ENCODE results near the gene HES6. TPM values are rescaled to one million over a fixed set of nuclear protein-coding genes. Genes with fewer than 3 reads are reported as not detected.

The HES6 gene
- total and polyA plus RNA-seq, 2 donors (not counting 1 experiment from before 2014, with no cell fraction given), result 0.82 to 4.1 TPM

DNA sequence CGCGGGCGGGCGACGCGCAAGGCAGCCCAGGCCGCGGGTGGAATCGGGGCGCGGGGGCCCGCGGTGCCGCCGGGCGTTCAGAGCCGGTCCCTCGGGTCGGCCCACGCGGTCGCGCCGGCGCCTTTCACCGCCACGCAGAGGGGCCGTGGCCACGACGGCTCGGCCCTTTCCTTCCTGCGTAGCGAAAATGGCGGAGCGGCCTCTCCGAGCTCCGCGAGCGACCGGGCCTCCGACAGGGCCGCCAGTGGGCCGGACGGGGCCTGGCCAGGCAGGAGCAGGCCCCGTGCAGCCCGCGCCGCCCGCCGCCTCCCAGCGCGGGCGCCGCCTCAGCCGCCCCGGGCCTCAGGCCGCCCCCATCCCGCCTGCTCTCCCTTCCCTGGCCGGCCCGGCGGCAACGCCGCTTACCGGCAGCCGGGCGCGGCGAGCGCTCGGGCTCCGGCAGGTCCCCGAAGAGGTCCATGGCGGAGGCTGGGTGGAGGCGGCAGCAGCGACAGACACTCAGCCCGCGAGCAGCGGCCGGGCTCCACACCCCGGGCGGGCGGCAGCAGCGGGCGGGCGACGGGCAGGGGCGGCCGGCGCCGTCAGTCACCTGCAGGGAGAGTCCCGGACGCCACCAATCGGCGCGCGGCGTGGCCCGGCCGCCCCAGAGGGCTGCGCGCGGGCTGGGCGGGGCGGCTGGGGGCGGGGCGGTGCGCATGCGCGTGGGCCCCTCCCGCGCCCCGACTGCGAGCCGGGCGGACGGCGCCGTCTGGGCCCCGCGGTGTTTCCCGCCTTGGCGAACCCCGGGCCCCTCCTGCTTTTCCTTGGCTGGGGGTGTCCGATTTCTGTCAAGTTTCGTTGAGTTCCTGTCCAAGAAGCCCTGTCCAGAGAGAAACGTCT is 36.5 kb downstream of the HES6 start, which contains the start of gene ILKAP:
ILKAP (minus strand) TSS at position 602 of the 879 bp plus-strand sequence; CDS start at position 460, 142 bp downstream.
- Histone ChIP-seq H3K27me3 (ENCODE audit: control insufficient read depth, insufficient read depth, low read length) (peaks cover 9% of the 10 kb centered on the region), H3K27ac (ENCODE audit: insufficient read depth, low read length) (peak within 1 kb of the TSS; percentile 64), H3K36me3 (ENCODE audit: control insufficient read depth, insufficient read depth, low read length) (no peaks in the 10 kb centered on the region), H3K79me2 (ENCODE audit: control insufficient read depth, insufficient read depth, low read length) (peaks cover 48% of the 10 kb centered on the region), H2AFZ (ENCODE audit: low read length) (peak within 1 kb of the TSS; percentile 85), H3K4me2 (ENCODE audit: extremely low read depth, insufficient read depth, low read length) (peak within 1 kb of the TSS; percentile 91), H3K4me1 (ENCODE audit: control insufficient read depth, extremely low read depth, insufficient read depth, low read length) (no peaks in the 10 kb centered on the region), H4K20me1 (ENCODE audit: control insufficient read depth, extremely low read depth, insufficient read depth, low read length) (no peaks in the 10 kb centered on the region), H3K4me3 (replicated peaks in 1 of 4; ENCODE audit: control extremely low read depth in 1 of 4, insufficient read depth in 1 of 4, low read depth in 3 of 4, low read length in 4 of 4) (peak within 1 kb of the TSS; percentile 39 to 88 (median 55)), H3K9me3 (ENCODE audit: control insufficient read depth, insufficient read depth, low read depth, low read length) (no peaks in the 10 kb centered on the region), H3K9ac (ENCODE audit: insufficient read depth, low read length) (peak within 1 kb of the TSS; percentile 83)
- TF ChIP-seq, protein P1, sequence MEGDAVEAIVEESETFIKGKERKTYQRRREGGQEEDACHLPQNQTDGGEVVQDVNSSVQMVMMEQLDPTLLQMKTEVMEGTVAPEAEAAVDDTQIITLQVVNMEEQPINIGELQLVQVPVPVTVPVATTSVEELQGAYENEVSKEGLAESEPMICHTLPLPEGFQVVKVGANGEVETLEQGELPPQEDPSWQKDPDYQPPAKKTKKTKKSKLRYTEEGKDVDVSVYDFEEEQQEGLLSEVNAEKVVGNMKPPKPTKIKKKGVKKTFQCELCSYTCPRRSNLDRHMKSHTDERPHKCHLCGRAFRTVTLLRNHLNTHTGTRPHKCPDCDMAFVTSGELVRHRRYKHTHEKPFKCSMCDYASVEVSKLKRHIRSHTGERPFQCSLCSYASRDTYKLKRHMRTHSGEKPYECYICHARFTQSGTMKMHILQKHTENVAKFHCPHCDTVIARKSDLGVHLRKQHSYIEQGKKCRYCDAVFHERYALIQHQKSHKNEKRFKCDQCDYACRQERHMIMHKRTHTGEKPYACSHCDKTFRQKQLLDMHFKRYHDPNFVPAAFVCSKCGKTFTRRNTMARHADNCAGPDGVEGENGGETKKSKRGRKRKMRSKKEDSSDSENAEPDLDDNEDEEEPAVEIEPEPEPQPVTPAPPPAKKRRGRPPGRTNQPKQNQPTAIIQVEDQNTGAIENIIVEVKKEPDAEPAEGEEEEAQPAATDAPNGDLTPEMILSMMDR (conservative IDR thresholded peaks at IDR 0.05 in 1 of 2, IDR thresholded peaks at IDR 0.05 in 1 of 2; ENCODE audit: low read depth in 1 of 2, low read length in 2 of 2), result no peak
- no peak for TF ChIP-seq EZH2 (IDR thresholded peaks at IDR 0.05; ENCODE audit: low read length, missing control alignments)
- DNase-seq (ENCODE audit: low read depth in 2 of 2), result peak; percentile 74 to 76

DNA sequence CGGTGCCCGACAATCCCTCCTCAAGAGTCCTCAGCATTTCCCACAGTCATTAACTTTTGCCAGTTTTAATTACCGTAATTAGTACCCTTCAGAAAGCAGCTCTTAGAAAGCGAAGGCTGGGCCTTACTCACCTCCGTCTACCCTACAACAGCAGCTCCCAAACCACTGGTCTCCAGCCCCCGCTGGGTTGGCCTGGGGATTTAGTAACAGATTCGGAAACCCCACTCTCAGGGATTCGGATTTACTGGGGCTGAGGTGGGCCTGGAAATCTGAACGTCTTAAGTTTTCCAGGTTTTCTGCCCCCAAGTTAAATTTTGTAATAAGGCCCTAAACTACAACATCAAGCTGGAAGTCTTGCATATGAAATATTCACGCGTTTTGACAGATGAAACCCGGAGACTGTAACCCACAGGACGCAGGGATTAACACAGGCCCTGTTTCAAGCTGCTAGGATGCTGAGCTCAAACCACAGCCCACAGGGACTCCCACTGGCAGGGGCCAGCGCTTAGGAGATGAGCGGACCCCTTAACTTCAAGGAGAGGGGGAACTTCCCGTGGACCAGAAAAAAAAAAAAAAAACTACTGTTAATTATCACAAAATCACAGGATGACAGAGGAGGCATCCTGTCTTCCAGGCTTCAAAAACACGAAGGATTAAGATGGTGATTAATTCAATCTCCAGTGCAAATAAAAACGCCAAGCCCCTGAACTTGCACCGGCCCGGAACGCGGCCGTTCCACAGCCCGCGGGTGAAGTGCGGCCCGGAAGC is 37.3 kb downstream of the HES6 start:
- DNase-seq (ENCODE audit: low read depth in 2 of 2), result peak; percentile 20 to 36

More for the DNA sequence above, 37.3 kb downstream of the HES6 start:
- H4K20me1 ChIP-seq (ENCODE audit: control insufficient read depth, extremely low read depth, insufficient read depth, low read length), result no peaks in the 10 kb centered on the region
- H3K9ac ChIP-seq (ENCODE audit: insufficient read depth, low read length), result peak overlapping the region; percentile 83
- H3K4me2 ChIP-seq (ENCODE audit: extremely low read depth, insufficient read depth, low read length), result peak overlapping the region; percentile 91
- TF ChIP-seq, protein P1 (conservative IDR thresholded peaks at IDR 0.05 in 1 of 2, IDR thresholded peaks at IDR 0.05 in 1 of 2; ENCODE audit: low read depth in 1 of 2, low read length in 2 of 2), result no peak
- no peak for TF ChIP-seq EZH2 (IDR thresholded peaks at IDR 0.05; ENCODE audit: low read length, missing control alignments)
- no peaks in the 10 kb centered on the region for H3K4me1 ChIP-seq (ENCODE audit: control insufficient read depth, extremely low read depth, insufficient read depth, low read length)
- peak overlapping the region; percentile 39 to 88 (median 55) for H3K4me3 ChIP-seq (replicated peaks in 1 of 4; ENCODE audit: control extremely low read depth in 1 of 4, insufficient read depth in 1 of 4, low read depth in 3 of 4, low read length in 4 of 4)
- H3K79me2 ChIP-seq (ENCODE audit: control insufficient read depth, insufficient read depth, low read length), result peaks cover 56% of the 10 kb centered on the region
- no peak overlapping the region for H2AFZ ChIP-seq (ENCODE audit: low read length)
- peaks cover 5% of the 10 kb centered on the region for H3K27me3 ChIP-seq (ENCODE audit: control insufficient read depth, insufficient read depth, low read length)
- no peaks in the 10 kb centered on the region for H3K36me3 ChIP-seq (ENCODE audit: control insufficient read depth, insufficient read depth, low read length)
- no peaks in the 10 kb centered on the region for H3K9me3 ChIP-seq (ENCODE audit: control insufficient read depth, insufficient read depth, low read depth, low read length)
- peak overlapping the region; percentile 64 for H3K27ac ChIP-seq (ENCODE audit: insufficient read depth, low read length)

Measured in fibroblast of lung (primary cell).